ENCODE data around the gene HSD11B1.

- no peak for TF ChIP-seq CTCF (IDR thresholded peaks at IDR 0.05)
- no peak for TF ChIP-seq POLR2A (IDR thresholded peaks at IDR 0.05)
- no peak for TF ChIP-seq POLR2AphosphoS5 (IDR thresholded peaks at IDR 0.05)
Observed at GRCh38 chr1:209657918-209658317, 46.7 kb upstream of the HSD11B1 start.
